HCT116 (cell line): ENCODE data around the gene COX20. TPM values are rescaled to one million over a fixed set of nuclear protein-coding genes. Genes with fewer than 3 reads are reported as not detected.

Experiments used
- ATAC-seq: fragments of 200-7000 bp; cut with Tn5 transposase; 2 replicates; pipeline ENCODE4 v1.9.1; 2020; ENCODE audit warnings: mild to moderate bottlenecking, moderate library complexity
- BruUV-seq: library from RNA; stranded (reverse); fragments of 400-500 nt; replicated peaks from 2 replicates; lab custom pipeline; 2021; lab: Mats Ljungman, UMichigan
- CTCF ChIA-PET: fragments of 300-600 bp; sonication (Branson Sonifier 250); formaldehyde crosslinking; loops from one replicate; lab custom pipeline; 2021; ENCODE audit warnings: antibody characterized with exemption; lab: Charles Lee
- POLR2A ChIA-PET: fragments of 300-600, 350-600 bp; sonication (Branson Sonifier 250); formaldehyde crosslinking; loops from one replicate; lab custom pipeline; 2021; ENCODE audit warnings: antibody characterized with exemption; lab: Charles Lee
- RAD21 ChIA-PET, 2 experiments: fragments of 300-600 bp; sonication (Branson Sonifier 250); formaldehyde crosslinking; loops; one replicate each; lab custom pipeline; 2023; ENCODE audit warnings: low total read pairs in 2 of 2; ENCODE audit not compliant: uncharacterized antibody in 2 of 2, unreplicated experiment in 2 of 2, low non-redundant PET in 1 of 2; lab: Charles Lee
- DNase-seq: peaks from one replicate; pipeline ENCODE4 v3.0.0-alpha.2; 2010; ENCODE audit warnings: low read depth, low spot score
- H2AFZ ChIP-seq: fragments of 200-600 bp; shearing (Covaris generic), sonication (generic); 2 replicates; pipeline ENCODE4 v1.6.1; 2017; ENCODE audit warnings: low read depth, mixed run types, mixed read lengths, antibody characterized with exemption, low read length; ENCODE audit not compliant: poor library complexity, severe bottlenecking
- H3K27ac ChIP-seq: 2 replicates; pipeline ENCODE4 v1.5.1; 2012; ENCODE audit warnings: low read depth, low read length
- H3K27me3 ChIP-seq: fragments of 200-600 bp; sonication (generic); 2 replicates; pipeline ENCODE4 v1.6.1; 2016; ENCODE audit warnings: mixed run types, low read length, mixed read lengths; ENCODE audit not compliant: insufficient read depth
- H3K36me3 ChIP-seq, 2 experiments: fragments of 200-500 bp in 1 of 2; fragments of 200-600 bp in 1 of 2; sonication (Bioruptor generic) in 1 of 2; sonication (generic) in 1 of 2; 2 replicates each; pipeline versions ENCODE4 v1.5.1 to v1.6.1; 2014 to 2016; ENCODE audit warnings: low read length in 2 of 2, inconsistent platforms in 1 of 2, mixed read lengths in 1 of 2, mixed run types in 1 of 2; ENCODE audit not compliant: insufficient read depth in 2 of 2, control insufficient read depth in 1 of 2
- H3K4me1 ChIP-seq, 2 experiments: fragments of 200-600 bp in 1 of 2; sonication (generic) in 1 of 2; 2 replicates each; pipeline versions ENCODE4 v1.5.1 to v1.6.1; 2012 to 2017; ENCODE audit warnings: low read length in 2 of 2, inconsistent platforms in 1 of 2, mild to moderate bottlenecking in 1 of 2, mixed read lengths in 1 of 2, mixed run types in 1 of 2, moderate library complexity in 1 of 2; ENCODE audit not compliant: insufficient read depth in 2 of 2, control insufficient read depth in 1 of 2
- H3K4me2 ChIP-seq: fragments of 200-600 bp; sonication (generic); 2 replicates; pipeline ENCODE4 v1.6.1; 2017; ENCODE audit warnings: mixed run types, low read length, mixed read lengths
- H3K4me3 ChIP-seq, 2 experiments: fragments of 200-600 bp in 1 of 2; sonication (generic) in 1 of 2; replicated peaks in 1 of 2; 2 replicates each; pipeline ENCODE4 v1.5.1; 2011 to 2016; ENCODE audit warnings: low read length in 2 of 2, control low read depth in 1 of 2, low read depth in 1 of 2, mild to moderate bottlenecking in 1 of 2, mixed read lengths in 1 of 2, mixed run types in 1 of 2
- H3K79me2 ChIP-seq: fragments of 200-600 bp; sonication (generic); 2 replicates; pipeline ENCODE4 v1.6.1; 2017; ENCODE audit warnings: mild to moderate bottlenecking, mixed run types, low read length, moderate library complexity, mixed read lengths; ENCODE audit not compliant: insufficient read depth
- H3K9ac ChIP-seq: fragments of 200-600 bp; sonication (generic); 2 replicates; pipeline ENCODE4 v1.6.1; 2016; ENCODE audit warnings: low read length, mixed read lengths
- H3K9me2 ChIP-seq: fragments of 200-600 bp; sonication (generic), shearing (Covaris generic); 2 replicates; pipeline ENCODE4 v1.6.1; 2017; ENCODE audit warnings: mixed run types, mild to moderate bottlenecking, moderate library complexity; ENCODE audit not compliant: insufficient read depth
- H3K9me3 ChIP-seq, 2 experiments: fragments of 200-500 bp in 1 of 2; fragments of 200-600 bp in 1 of 2; sonication (Bioruptor generic) in 1 of 2; sonication (generic) in 1 of 2; 2 replicates each; pipeline ENCODE4 v1.6.1; 2014 to 2017; ENCODE audit warnings: low read length in 2 of 2, mixed read lengths in 2 of 2, inconsistent platforms in 1 of 2, low read depth in 1 of 2, mild to moderate bottlenecking in 1 of 2, mixed run types in 1 of 2, moderate library complexity in 1 of 2; ENCODE audit not compliant: control insufficient read depth in 1 of 2, insufficient read depth in 1 of 2
- H4K20me1 ChIP-seq: fragments of 200-600 bp; sonication (generic), shearing (Covaris generic); 2 replicates; pipeline ENCODE4 v1.6.1; 2017; ENCODE audit warnings: mixed run types, mild to moderate bottlenecking, moderate library complexity; ENCODE audit not compliant: insufficient read depth
- CBX3 ChIP-seq: IDR thresholded peaks from 2 replicates; pipeline ENCODE4 v1.6.1; 2012; ENCODE audit warnings: low read depth
- CEBPB ChIP-seq: IDR thresholded peaks from 2 replicates; pipeline ENCODE4 v1.6.1; 2012; ENCODE audit warnings: low read depth
- ELF1 ChIP-seq: IDR thresholded peaks from 2 replicates; pipeline ENCODE4 v1.6.1; 2012; ENCODE audit warnings: low read depth, borderline replicate concordance
- EZH2 ChIP-seq: fragments of 200-600 bp; sonication (generic); IDR thresholded peaks from 2 replicates; pipeline ENCODE4 v1.6.1; 2017; ENCODE audit warnings: antibody characterized with exemption, mixed run types
- EZH2phosphoT487 ChIP-seq: fragments of 200-600 bp; IDR thresholded peaks from 2 replicates; pipeline ENCODE4 v1.6.1; 2018; ENCODE audit warnings: antibody characterized with exemption, borderline replicate concordance
- FOSL1 ChIP-seq: IDR thresholded peaks from 2 replicates; pipeline ENCODE4 v1.6.1; 2012; ENCODE audit warnings: low read depth
- JUND ChIP-seq: IDR thresholded peaks from 2 replicates; pipeline ENCODE4 v1.6.1; 2012
- POLR2A ChIP-seq: IDR thresholded peaks from 2 replicates; pipeline ENCODE4 v1.7.0; 2011; ENCODE audit warnings: borderline replicate concordance; ENCODE audit not compliant: insufficient read depth, insufficient read length; ENCODE audit errors: extremely low read depth
- POLR2AphosphoS5 ChIP-seq: IDR thresholded peaks from 2 replicates; pipeline ENCODE4 v1.6.1; 2011; ENCODE audit warnings: mild to moderate bottlenecking, low read depth, low read length, moderate library complexity
- SIN3A ChIP-seq: IDR thresholded peaks from 2 replicates; pipeline ENCODE4 v1.6.1; 2012; ENCODE audit warnings: low read depth
- SRF ChIP-seq: IDR thresholded peaks from 2 replicates; pipeline ENCODE4 v1.6.1; 2012; ENCODE audit warnings: low read depth
- TCF7L2 ChIP-seq: IDR thresholded peaks from 2 replicates; pipeline ENCODE4 v1.7.0; 2011; ENCODE audit warnings: borderline replicate concordance, inconsistent platforms; ENCODE audit not compliant: insufficient read depth, insufficient read length; ENCODE audit errors: extremely low read depth
- YY1 ChIP-seq: IDR thresholded peaks from 2 replicates; pipeline ENCODE4 v1.6.1; 2011; ENCODE audit warnings: low read length, low read depth, moderate library complexity, mild to moderate bottlenecking; ENCODE audit not compliant: insufficient replicate concordance; ENCODE audit errors: extremely low read depth
- ZNF274 ChIP-seq: fragments of 200-500 bp; sonication (Bioruptor generic); IDR thresholded peaks from 2 replicates; pipeline ENCODE4 v1.6.1; 2014; ENCODE audit warnings: mild to moderate bottlenecking, low read depth, low read length, inconsistent platforms
- intact Hi-C: fragments of 100-400 bp; cut with micrococcal nuclease; formaldehyde crosslinking; loops from 2 replicates; pipeline ENCODE4 v1.10.0; 2022
- total RNA-seq: library from RNA; stranded (reverse); gene quantifications from one replicate; pipeline ENCODE4 v1.2.1, GENCODE V29; 2021; ENCODE audit not compliant: unreplicated experiment
- TF ChIP-seq, protein P1 (sequence below): IDR thresholded peaks from 2 replicates; pipeline ENCODE4 v1.6.1; 2012
- TF ChIP-seq, protein P2 (sequence below): IDR thresholded peaks from 2 replicates; pipeline ENCODE4 v1.6.1; 2012
- TF ChIP-seq, protein P3 (sequence below): IDR thresholded peaks from 2 replicates; pipeline ENCODE4 v1.6.1; 2011; ENCODE audit warnings: mild to moderate bottlenecking, low read length, moderate library complexity; ENCODE audit not compliant: insufficient replicate concordance; ENCODE audit errors: extremely low read depth
- TF ChIP-seq, protein P4 (sequence below), 3 experiments: fragments of 200-600 bp in 1 of 3; sonication (generic) in 1 of 3; IDR thresholded peaks in 2 of 3; conservative IDR thresholded peaks in 1 of 3; 2 replicates each; pipeline ENCODE4 v1.5.1; 2012 to 2017; ENCODE audit warnings: low read depth in 2 of 3, low read length in 2 of 3, antibody characterized with exemption in 1 of 3, borderline replicate concordance in 1 of 3, control low read depth in 1 of 3, mild to moderate bottlenecking in 1 of 3, mixed read lengths in 1 of 3, mixed run types in 1 of 3, moderate library complexity in 1 of 3; ENCODE audit not compliant: insufficient read depth in 1 of 3

Gene COX20
- total RNA-seq, 1 experiment from 2014 or later, result 48.1 TPM

DNA sequence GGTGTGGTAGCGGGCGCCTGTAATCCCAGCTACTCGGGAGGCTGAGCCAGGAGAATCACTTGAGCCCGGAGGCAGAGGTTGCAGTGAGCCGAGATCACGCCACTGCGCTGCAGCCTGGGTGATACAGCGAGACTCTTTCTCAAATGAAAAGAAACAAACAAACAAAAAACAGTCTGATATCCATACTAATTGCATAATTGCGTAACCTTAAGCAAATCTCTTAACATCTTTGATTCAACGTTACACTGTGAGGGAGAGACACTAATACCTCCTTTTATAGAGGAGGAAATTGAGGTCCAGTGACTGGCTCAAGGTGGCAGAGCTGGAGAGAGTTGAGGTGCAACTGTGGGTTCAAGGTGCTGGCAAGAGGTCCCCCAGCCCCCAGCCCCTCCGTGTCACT lies 12.6 kb upstream of the COX20 start:
- ChIA-PET CTCF (no interaction called here), POLR2A (no interaction called here), RAD21 (no interaction called here)
- Histone ChIP-seq H4K20me1 (no peaks in the 10 kb centered on the region), H3K36me3 (no peaks in the 10 kb centered on the region), H2AFZ (no peak overlapping the region), H3K4me2 (no peak overlapping the region), H3K4me3 (no peak overlapping the region), H3K27ac (no peak overlapping the region), H3K4me1 (peaks cover 3 to 6% of the 10 kb centered on the region in 2 experiments; a peak in 3 of 4 replicates), H3K9ac (no peak overlapping the region), H3K9me2 (no peaks in the 10 kb centered on the region), H3K27me3 (no peaks in the 10 kb centered on the region), H3K9me3 (no peaks in the 10 kb centered on the region), H3K79me2 (no peaks in the 10 kb centered on the region)
- ATAC-seq (no peak), DNase-seq (no peak)
- TF ChIP-seq TCF7L2 (no peak), ELF1 (no peak), CEBPB (no peak), CBX3 (no peak), POLR2A (no peak), EZH2phosphoT487 (no peak), EZH2 (no peak), YY1 (no peak), FOSL1 (no peak), POLR2AphosphoS5 (no peak), JUND (no peak), SIN3A (no peak), ZNF274 (no peak), SRF (no peak)
- TF ChIP-seq, protein P1, sequence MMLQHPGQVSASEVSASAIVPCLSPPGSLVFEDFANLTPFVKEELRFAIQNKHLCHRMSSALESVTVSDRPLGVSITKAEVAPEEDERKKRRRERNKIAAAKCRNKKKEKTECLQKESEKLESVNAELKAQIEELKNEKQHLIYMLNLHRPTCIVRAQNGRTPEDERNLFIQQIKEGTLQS, result no peak
- TF ChIP-seq, protein P2, sequence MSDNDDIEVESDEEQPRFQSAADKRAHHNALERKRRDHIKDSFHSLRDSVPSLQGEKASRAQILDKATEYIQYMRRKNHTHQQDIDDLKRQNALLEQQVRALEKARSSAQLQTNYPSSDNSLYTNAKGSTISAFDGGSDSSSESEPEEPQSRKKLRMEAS, result no peak
- TF ChIP-seq, protein P3, sequence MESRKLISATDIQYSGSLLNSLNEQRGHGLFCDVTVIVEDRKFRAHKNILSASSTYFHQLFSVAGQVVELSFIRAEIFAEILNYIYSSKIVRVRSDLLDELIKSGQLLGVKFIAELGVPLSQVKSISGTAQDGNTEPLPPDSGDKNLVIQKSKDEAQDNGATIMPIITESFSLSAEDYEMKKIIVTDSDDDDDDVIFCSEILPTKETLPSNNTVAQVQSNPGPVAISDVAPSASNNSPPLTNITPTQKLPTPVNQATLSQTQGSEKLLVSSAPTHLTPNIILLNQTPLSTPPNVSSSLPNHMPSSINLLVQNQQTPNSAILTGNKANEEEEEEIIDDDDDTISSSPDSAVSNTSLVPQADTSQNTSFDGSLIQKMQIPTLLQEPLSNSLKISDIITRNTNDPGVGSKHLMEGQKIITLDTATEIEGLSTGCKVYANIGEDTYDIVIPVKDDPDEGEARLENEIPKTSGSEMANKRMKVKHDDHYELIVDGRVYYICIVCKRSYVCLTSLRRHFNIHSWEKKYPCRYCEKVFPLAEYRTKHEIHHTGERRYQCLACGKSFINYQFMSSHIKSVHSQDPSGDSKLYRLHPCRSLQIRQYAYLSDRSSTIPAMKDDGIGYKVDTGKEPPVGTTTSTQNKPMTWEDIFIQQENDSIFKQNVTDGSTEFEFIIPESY, result no peak
- TF ChIP-seq, protein P4, sequence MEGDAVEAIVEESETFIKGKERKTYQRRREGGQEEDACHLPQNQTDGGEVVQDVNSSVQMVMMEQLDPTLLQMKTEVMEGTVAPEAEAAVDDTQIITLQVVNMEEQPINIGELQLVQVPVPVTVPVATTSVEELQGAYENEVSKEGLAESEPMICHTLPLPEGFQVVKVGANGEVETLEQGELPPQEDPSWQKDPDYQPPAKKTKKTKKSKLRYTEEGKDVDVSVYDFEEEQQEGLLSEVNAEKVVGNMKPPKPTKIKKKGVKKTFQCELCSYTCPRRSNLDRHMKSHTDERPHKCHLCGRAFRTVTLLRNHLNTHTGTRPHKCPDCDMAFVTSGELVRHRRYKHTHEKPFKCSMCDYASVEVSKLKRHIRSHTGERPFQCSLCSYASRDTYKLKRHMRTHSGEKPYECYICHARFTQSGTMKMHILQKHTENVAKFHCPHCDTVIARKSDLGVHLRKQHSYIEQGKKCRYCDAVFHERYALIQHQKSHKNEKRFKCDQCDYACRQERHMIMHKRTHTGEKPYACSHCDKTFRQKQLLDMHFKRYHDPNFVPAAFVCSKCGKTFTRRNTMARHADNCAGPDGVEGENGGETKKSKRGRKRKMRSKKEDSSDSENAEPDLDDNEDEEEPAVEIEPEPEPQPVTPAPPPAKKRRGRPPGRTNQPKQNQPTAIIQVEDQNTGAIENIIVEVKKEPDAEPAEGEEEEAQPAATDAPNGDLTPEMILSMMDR (IDR thresholded peaks at IDR 0.05 in 2 of 3, conservative IDR thresholded peaks at IDR 0.05 in 1 of 3; ENCODE audit: borderline replicate concordance in 1 of 3, insufficient read depth in 1 of 3, low read depth in 2 of 3, low read length in 2 of 3), result no peak
- BruUV-seq, result no TSS peak
- intact Hi-C loops, result no loop called here
